HCT116 (cell line): Measurements from ENCODE around the gene MRPL24. TPM values are rescaled to one million over a fixed set of nuclear protein-coding genes. Genes with fewer than 3 reads are reported as not detected.

ENCODE experiments used
- ATAC-seq: fragments of 200-7000 bp; cut with Tn5 transposase; 2 replicates; pipeline ENCODE4 v1.9.1; 2020; ENCODE audit warnings: mild to moderate bottlenecking, moderate library complexity
- BruUV-seq: library from RNA; stranded (reverse); fragments of 400-500 nt; replicated peaks from 2 replicates; lab custom pipeline; 2021; lab: Mats Ljungman, UMichigan
- CTCF ChIA-PET: fragments of 300-600 bp; sonication (Branson Sonifier 250); formaldehyde crosslinking; loops from one replicate; lab custom pipeline; 2021; ENCODE audit warnings: antibody characterized with exemption; lab: Charles Lee
- POLR2A ChIA-PET: fragments of 300-600, 350-600 bp; sonication (Branson Sonifier 250); formaldehyde crosslinking; loops from one replicate; lab custom pipeline; 2021; ENCODE audit warnings: antibody characterized with exemption; lab: Charles Lee
- RAD21 ChIA-PET, 2 experiments: fragments of 300-600 bp; sonication (Branson Sonifier 250); formaldehyde crosslinking; loops; one replicate each; lab custom pipeline; 2023; ENCODE audit warnings: low total read pairs in 2 of 2; ENCODE audit not compliant: uncharacterized antibody in 2 of 2, unreplicated experiment in 2 of 2, low non-redundant PET in 1 of 2; lab: Charles Lee
- DNase-seq: peaks from one replicate; pipeline ENCODE4 v3.0.0-alpha.2; 2010; ENCODE audit warnings: low read depth, low spot score
- H2AFZ ChIP-seq: fragments of 200-600 bp; shearing (Covaris generic), sonication (generic); 2 replicates; pipeline ENCODE4 v1.6.1; 2017; ENCODE audit warnings: low read depth, mixed run types, mixed read lengths, antibody characterized with exemption, low read length; ENCODE audit not compliant: poor library complexity, severe bottlenecking
- H3K27ac ChIP-seq: 2 replicates; pipeline ENCODE4 v1.5.1; 2012; ENCODE audit warnings: low read depth, low read length
- H3K27me3 ChIP-seq: fragments of 200-600 bp; sonication (generic); 2 replicates; pipeline ENCODE4 v1.6.1; 2016; ENCODE audit warnings: mixed run types, low read length, mixed read lengths; ENCODE audit not compliant: insufficient read depth
- H3K36me3 ChIP-seq, 2 experiments: fragments of 200-500 bp in 1 of 2; fragments of 200-600 bp in 1 of 2; sonication (Bioruptor generic) in 1 of 2; sonication (generic) in 1 of 2; 2 replicates each; pipeline versions ENCODE4 v1.5.1 to v1.6.1; 2014 to 2016; ENCODE audit warnings: low read length in 2 of 2, inconsistent platforms in 1 of 2, mixed read lengths in 1 of 2, mixed run types in 1 of 2; ENCODE audit not compliant: insufficient read depth in 2 of 2, control insufficient read depth in 1 of 2
- H3K4me1 ChIP-seq, 2 experiments: fragments of 200-600 bp in 1 of 2; sonication (generic) in 1 of 2; 2 replicates each; pipeline versions ENCODE4 v1.5.1 to v1.6.1; 2012 to 2017; ENCODE audit warnings: low read length in 2 of 2, inconsistent platforms in 1 of 2, mild to moderate bottlenecking in 1 of 2, mixed read lengths in 1 of 2, mixed run types in 1 of 2, moderate library complexity in 1 of 2; ENCODE audit not compliant: insufficient read depth in 2 of 2, control insufficient read depth in 1 of 2
- H3K4me2 ChIP-seq: fragments of 200-600 bp; sonication (generic); 2 replicates; pipeline ENCODE4 v1.6.1; 2017; ENCODE audit warnings: mixed run types, low read length, mixed read lengths
- H3K4me3 ChIP-seq, 2 experiments: fragments of 200-600 bp in 1 of 2; sonication (generic) in 1 of 2; replicated peaks in 1 of 2; 2 replicates each; pipeline ENCODE4 v1.5.1; 2011 to 2016; ENCODE audit warnings: low read length in 2 of 2, control low read depth in 1 of 2, low read depth in 1 of 2, mild to moderate bottlenecking in 1 of 2, mixed read lengths in 1 of 2, mixed run types in 1 of 2
- H3K79me2 ChIP-seq: fragments of 200-600 bp; sonication (generic); 2 replicates; pipeline ENCODE4 v1.6.1; 2017; ENCODE audit warnings: mild to moderate bottlenecking, mixed run types, low read length, moderate library complexity, mixed read lengths; ENCODE audit not compliant: insufficient read depth
- H3K9ac ChIP-seq: fragments of 200-600 bp; sonication (generic); 2 replicates; pipeline ENCODE4 v1.6.1; 2016; ENCODE audit warnings: low read length, mixed read lengths
- H3K9me2 ChIP-seq: fragments of 200-600 bp; sonication (generic), shearing (Covaris generic); 2 replicates; pipeline ENCODE4 v1.6.1; 2017; ENCODE audit warnings: mixed run types, mild to moderate bottlenecking, moderate library complexity; ENCODE audit not compliant: insufficient read depth
- H3K9me3 ChIP-seq, 2 experiments: fragments of 200-500 bp in 1 of 2; fragments of 200-600 bp in 1 of 2; sonication (Bioruptor generic) in 1 of 2; sonication (generic) in 1 of 2; 2 replicates each; pipeline ENCODE4 v1.6.1; 2014 to 2017; ENCODE audit warnings: low read length in 2 of 2, mixed read lengths in 2 of 2, inconsistent platforms in 1 of 2, low read depth in 1 of 2, mild to moderate bottlenecking in 1 of 2, mixed run types in 1 of 2, moderate library complexity in 1 of 2; ENCODE audit not compliant: control insufficient read depth in 1 of 2, insufficient read depth in 1 of 2
- H4K20me1 ChIP-seq: fragments of 200-600 bp; sonication (generic), shearing (Covaris generic); 2 replicates; pipeline ENCODE4 v1.6.1; 2017; ENCODE audit warnings: mixed run types, mild to moderate bottlenecking, moderate library complexity; ENCODE audit not compliant: insufficient read depth
- CTCF ChIP-seq, 3 experiments: fragments of 200-600 bp in 1 of 3; sonication (generic) in 1 of 3; IDR thresholded peaks in 2 of 3; conservative IDR thresholded peaks in 1 of 3; 2 replicates each; pipeline ENCODE4 v1.5.1; 2012 to 2017; ENCODE audit warnings: low read depth in 2 of 3, low read length in 2 of 3, antibody characterized with exemption in 1 of 3, borderline replicate concordance in 1 of 3, control low read depth in 1 of 3, mild to moderate bottlenecking in 1 of 3, mixed read lengths in 1 of 3, mixed run types in 1 of 3, moderate library complexity in 1 of 3; ENCODE audit not compliant: insufficient read depth in 1 of 3
- RAD21 ChIP-seq: IDR thresholded peaks from 2 replicates; pipeline ENCODE4 v1.6.1; 2012; ENCODE audit warnings: low read depth, mild to moderate bottlenecking
- SIN3A ChIP-seq: IDR thresholded peaks from 2 replicates; pipeline ENCODE4 v1.6.1; 2012; ENCODE audit warnings: low read depth
- ZBTB33 ChIP-seq: IDR thresholded peaks from 2 replicates; pipeline ENCODE4 v1.6.1; 2011; ENCODE audit warnings: mild to moderate bottlenecking, low read length, moderate library complexity; ENCODE audit not compliant: insufficient replicate concordance; ENCODE audit errors: extremely low read depth
- ZNF274 ChIP-seq: fragments of 200-500 bp; sonication (Bioruptor generic); IDR thresholded peaks from 2 replicates; pipeline ENCODE4 v1.6.1; 2014; ENCODE audit warnings: mild to moderate bottlenecking, low read depth, low read length, inconsistent platforms
- intact Hi-C: fragments of 100-400 bp; cut with micrococcal nuclease; formaldehyde crosslinking; loops from 2 replicates; pipeline ENCODE4 v1.10.0; 2022
- total RNA-seq: library from RNA; stranded (reverse); gene quantifications from one replicate; pipeline ENCODE4 v1.2.1, GENCODE V29; 2021; ENCODE audit not compliant: unreplicated experiment

Gene MRPL24
- total RNA-seq, 1 experiment from 2014 or later, result 111 TPM

GRCh38 chr1:156721131-156721530 lies 19.8 kb downstream of the MRPL24 start:
- Histone ChIP-seq H3K4me2 (no peak overlapping the region), H3K9me3 (no peaks in the 10 kb centered on the region), H3K27me3 (no peaks in the 10 kb centered on the region), H2AFZ (no peak overlapping the region), H3K9ac (no peak overlapping the region), H3K79me2 (peaks cover 58% of the 10 kb centered on the region), H3K36me3 (peaks cover 29 to 45% of the 10 kb centered on the region in 2 experiments), H3K4me1 (peaks cover 9 to 11% of the 10 kb centered on the region in 2 experiments), H3K9me2 (no peaks in the 10 kb centered on the region), H3K27ac (no peak overlapping the region), H3K4me3 (no peak overlapping the region), H4K20me1 (peaks cover 22% of the 10 kb centered on the region; the same call in 1 of the 2 replicates)
- RAD21 ChIA-PET, result no interaction called here
- CTCF ChIA-PET, result interaction anchor here (1.4 to 10.8 kb wide), 4 partner anchors 9 to 94 kb away, joined by 3 to 508 read pairs (median 5); no protein-coding TSS in a partner anchor
- no TSS peak for BruUV-seq
- POLR2A ChIA-PET, result interaction anchor here (0.8 to 0.9 kb wide), 2 partner anchors 15 to 34 kb away, joined by 3 read pairs; partner anchors contain the start of gene CRABP2
- DNase-seq (no peak), ATAC-seq (no peak)
- intact Hi-C loops, result no loop called here
- no peak for TF ChIP-seq SIN3A
- no peak for TF ChIP-seq ZBTB33
- no peak for TF ChIP-seq ZNF274
- no peak for TF ChIP-seq CTCF (IDR thresholded peaks at IDR 0.05 in 2 of 3, conservative IDR thresholded peaks at IDR 0.05 in 1 of 3; ENCODE audit: borderline replicate concordance in 1 of 3, insufficient read depth in 1 of 3, low read depth in 2 of 3, low read length in 2 of 3)
- TF ChIP-seq RAD21, result no peak
